HEK293 (cell line): Measurements from ENCODE around the gene PDE4D.

ENCODE experiments used
- CTCF ChIA-PET: fragments of 350-600 bp; formaldehyde crosslinking; extraction: SDS; loops from one replicate; lab custom pipeline; 2021; ENCODE audit warnings: antibody characterized with exemption; lab: Yijun Ruan, JAX
- POLR2A ChIA-PET: fragments of 300-600 bp; formaldehyde crosslinking; extraction: SDS; loops from one replicate; lab custom pipeline; 2020; ENCODE audit warnings: antibody characterized with exemption, inconsistent platforms; lab: Yijun Ruan, JAX
- H3K27ac ChIP-seq: fragments of 200-500 bp; sonication (Bioruptor generic); 2 replicates; pipeline ENCODE4 v1.5.1; 2014; ENCODE audit warnings: low read depth, low read length, control low read depth, inconsistent platforms; ENCODE audit errors: extremely low read depth
- H3K36me3 ChIP-seq, 2 experiments: fragments of 200-500 bp in 1 of 2; sonication (Bioruptor generic) in 1 of 2; 1 replicate in 1 of 2; 2 replicates in 1 of 2; pipeline ENCODE4 v1.5.1; 2014 to 2017; ENCODE audit warnings: inconsistent platforms in 2 of 2, low read length in 2 of 2; ENCODE audit not compliant: control insufficient read depth in 2 of 2, insufficient read depth in 1 of 2
- H3K4me1 ChIP-seq: fragments of 200-500 bp; sonication (Bioruptor generic); 2 replicates; pipeline ENCODE4 v1.5.1; 2014; ENCODE audit warnings: mild to moderate bottlenecking, low read length, inconsistent platforms; ENCODE audit not compliant: control insufficient read depth, insufficient read depth
- H3K4me3 ChIP-seq: 2 replicates; pipeline ENCODE4 v1.5.1; 2011; ENCODE audit warnings: low read depth, mild to moderate bottlenecking, control low read depth, low read length, moderate library complexity
- H3K9me3 ChIP-seq: fragments of 200-500 bp; sonication (Bioruptor generic); 2 replicates; pipeline ENCODE4 v1.5.1; 2014; ENCODE audit warnings: low read depth, low read length, inconsistent platforms; ENCODE audit not compliant: control insufficient read depth, insufficient read depth
- BCL11B ChIP-seq: fragments of 450-650 bp; formaldehyde crosslinking; IDR thresholded peaks from 2 replicates; pipeline ENCODE4 v1.5.1; 2016; ENCODE audit warnings: low read depth, missing biosample characterization, missing genetic modification characterization
- FEZF1 ChIP-seq: fragments of 450-650 bp; formaldehyde crosslinking; IDR thresholded peaks from 2 replicates; pipeline ENCODE4 v1.5.1; 2016; ENCODE audit warnings: missing biosample characterization, missing genetic modification characterization
- GFI1B ChIP-seq: fragments of 450-650 bp; formaldehyde crosslinking; IDR thresholded peaks from 2 replicates; pipeline ENCODE4 v1.5.1; 2016; ENCODE audit warnings: missing biosample characterization, missing genetic modification characterization
- KLF7 ChIP-seq: fragments of 450-650 bp; formaldehyde crosslinking; IDR thresholded peaks from 2 replicates; pipeline ENCODE4 v1.5.1; 2016; ENCODE audit warnings: missing biosample characterization, missing genetic modification characterization, borderline replicate concordance
- MYNN ChIP-seq: fragments of 450-650 bp; formaldehyde crosslinking; IDR thresholded peaks from 2 replicates; pipeline ENCODE4 v1.5.1; 2016; ENCODE audit warnings: missing biosample characterization, missing genetic modification characterization, borderline replicate concordance
- SP7 ChIP-seq: fragments of 450-650 bp; formaldehyde crosslinking; IDR thresholded peaks from 2 replicates; pipeline ENCODE4 v1.5.1; 2016; ENCODE audit warnings: missing biosample characterization, missing genetic modification characterization
- TRIM28 ChIP-seq: IDR thresholded peaks from 2 replicates; pipeline ENCODE4 v1.6.1; 2011; ENCODE audit warnings: low read length, control low read depth, borderline replicate concordance
- ZFP3 ChIP-seq: fragments of 450-650 bp; formaldehyde crosslinking; IDR thresholded peaks from 2 replicates; pipeline ENCODE4 v1.5.1; 2016; ENCODE audit warnings: low read depth, missing biosample characterization, missing genetic modification characterization
- ZNF112 ChIP-seq: fragments of 450-650 bp; formaldehyde crosslinking; IDR thresholded peaks from 2 replicates; pipeline ENCODE4 v1.5.0; 2017; ENCODE audit warnings: missing biosample characterization, missing genetic modification characterization
- ZNF132 ChIP-seq: fragments of 450-650 bp; formaldehyde crosslinking; IDR thresholded peaks from 2 replicates; pipeline ENCODE4 v1.5.1; 2017; ENCODE audit warnings: missing biosample characterization, missing genetic modification characterization, borderline replicate concordance
- ZNF155 ChIP-seq: fragments of 450-650 bp; formaldehyde crosslinking; IDR thresholded peaks from 2 replicates; pipeline ENCODE4 v1.5.1; 2016; ENCODE audit warnings: missing biosample characterization, missing genetic modification characterization
- ZNF174 ChIP-seq: fragments of 450-650 bp; formaldehyde crosslinking; IDR thresholded peaks from 2 replicates; pipeline ENCODE4 v1.5.0; 2017; ENCODE audit warnings: missing biosample characterization, mild to moderate bottlenecking, missing genetic modification characterization
- ZNF2 ChIP-seq: fragments of 450-650 bp; formaldehyde crosslinking; IDR thresholded peaks from 2 replicates; pipeline ENCODE4 v1.5.1; 2016; ENCODE audit warnings: missing biosample characterization, missing genetic modification characterization
- ZNF341 ChIP-seq: fragments of 450-650 bp; formaldehyde crosslinking; IDR thresholded peaks from 2 replicates; pipeline ENCODE4; 2016; ENCODE audit warnings: low read depth, missing biosample characterization, missing genetic modification characterization
- ZNF404 ChIP-seq: fragments of 450-650 bp; formaldehyde crosslinking; IDR thresholded peaks from 2 replicates; pipeline ENCODE4 v1.5.1; 2017; ENCODE audit warnings: missing biosample characterization, missing genetic modification characterization
- ZNF521 ChIP-seq: fragments of 450-650 bp; formaldehyde crosslinking; IDR thresholded peaks from 2 replicates; pipeline ENCODE4 v1.5.1; 2017; ENCODE audit warnings: missing biosample characterization, mild to moderate bottlenecking, missing genetic modification characterization
- ZNF558 ChIP-seq: fragments of 450-650 bp; formaldehyde crosslinking; IDR thresholded peaks from 2 replicates; pipeline ENCODE4 v1.5.1; 2016; ENCODE audit warnings: missing biosample characterization, missing genetic modification characterization
- ZNF571 ChIP-seq: fragments of 450-650 bp; formaldehyde crosslinking; IDR thresholded peaks from 2 replicates; pipeline ENCODE4 v1.5.0; 2017; ENCODE audit warnings: missing biosample characterization, missing genetic modification characterization
- ZNF600 ChIP-seq: fragments of 450-650 bp; formaldehyde crosslinking; IDR thresholded peaks from 2 replicates; pipeline ENCODE4 v1.5.1; 2016; ENCODE audit warnings: missing biosample characterization, missing genetic modification characterization
- ZNF623 ChIP-seq: fragments of 450-650 bp; formaldehyde crosslinking; IDR thresholded peaks from 2 replicates; pipeline ENCODE4 v1.5.1; 2016; ENCODE audit warnings: missing biosample characterization, missing genetic modification characterization
- ZNF629 ChIP-seq: fragments of 450-650 bp; formaldehyde crosslinking; IDR thresholded peaks from 2 replicates; pipeline ENCODE4 v1.5.1; 2017; ENCODE audit warnings: missing biosample characterization, missing genetic modification characterization
- ZNF747 ChIP-seq: fragments of 450-650 bp; formaldehyde crosslinking; IDR thresholded peaks from 2 replicates; pipeline ENCODE4 v1.5.1; 2016; ENCODE audit warnings: missing biosample characterization, missing genetic modification characterization
- ZNF792 ChIP-seq: fragments of 450-650 bp; formaldehyde crosslinking; IDR thresholded peaks from 2 replicates; pipeline ENCODE4 v1.5.1; 2016; ENCODE audit warnings: missing biosample characterization, missing genetic modification characterization
- ZSCAN16 ChIP-seq: fragments of 450-650 bp; formaldehyde crosslinking; IDR thresholded peaks from 2 replicates; pipeline ENCODE4 v1.5.1; 2016; ENCODE audit warnings: missing biosample characterization, missing genetic modification characterization
- TF ChIP-seq, protein P1 (sequence below): fragments of 450-650 bp; formaldehyde crosslinking; IDR thresholded peaks from 2 replicates; pipeline ENCODE4 v1.5.1; 2016; ENCODE audit warnings: missing biosample characterization, missing genetic modification characterization, low read depth
- TF ChIP-seq, protein P2 (sequence below): fragments of 450-650 bp; IDR thresholded peaks from 2 replicates; pipeline ENCODE4 v1.5.1; 2018; ENCODE audit warnings: missing biosample characterization, missing genetic modification characterization
- TF ChIP-seq, protein P3 (sequence below): fragments of 450-650 bp; formaldehyde crosslinking; IDR thresholded peaks from 2 replicates; pipeline ENCODE4 v1.5.1; 2017; ENCODE audit warnings: missing biosample characterization, missing genetic modification characterization
- TF ChIP-seq, protein P4 (sequence below): fragments of 450-650 bp; formaldehyde crosslinking; IDR thresholded peaks from 2 replicates; pipeline ENCODE4 v1.5.1; 2016; ENCODE audit warnings: missing biosample characterization, missing genetic modification characterization
- TF ChIP-seq, protein P5 (sequence below): fragments of 450-650 bp; formaldehyde crosslinking; IDR thresholded peaks from 2 replicates; pipeline ENCODE4 v1.5.1; 2017; ENCODE audit warnings: missing biosample characterization, missing genetic modification characterization

PDE4D gene

DNA sequence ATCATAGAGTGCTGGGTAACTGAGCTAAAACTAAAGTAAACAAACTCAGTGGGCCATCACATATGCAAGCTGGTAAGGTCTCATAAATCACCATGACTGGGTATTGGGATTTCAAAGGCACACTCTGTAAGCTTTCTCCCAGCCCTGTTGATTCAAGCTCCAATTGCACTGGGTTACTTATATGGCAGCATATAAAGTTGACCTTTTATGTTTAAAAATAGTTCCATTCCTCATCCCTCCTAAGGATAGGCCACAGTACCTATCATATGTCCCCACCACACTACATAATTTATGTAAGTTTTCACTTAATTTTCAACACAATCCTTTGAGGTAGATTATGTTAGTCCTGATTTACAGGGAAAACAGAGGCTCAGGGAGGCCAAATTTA lies 872.2 kb downstream of the PDE4D start (continued):
- TF ChIP-seq, protein P1, sequence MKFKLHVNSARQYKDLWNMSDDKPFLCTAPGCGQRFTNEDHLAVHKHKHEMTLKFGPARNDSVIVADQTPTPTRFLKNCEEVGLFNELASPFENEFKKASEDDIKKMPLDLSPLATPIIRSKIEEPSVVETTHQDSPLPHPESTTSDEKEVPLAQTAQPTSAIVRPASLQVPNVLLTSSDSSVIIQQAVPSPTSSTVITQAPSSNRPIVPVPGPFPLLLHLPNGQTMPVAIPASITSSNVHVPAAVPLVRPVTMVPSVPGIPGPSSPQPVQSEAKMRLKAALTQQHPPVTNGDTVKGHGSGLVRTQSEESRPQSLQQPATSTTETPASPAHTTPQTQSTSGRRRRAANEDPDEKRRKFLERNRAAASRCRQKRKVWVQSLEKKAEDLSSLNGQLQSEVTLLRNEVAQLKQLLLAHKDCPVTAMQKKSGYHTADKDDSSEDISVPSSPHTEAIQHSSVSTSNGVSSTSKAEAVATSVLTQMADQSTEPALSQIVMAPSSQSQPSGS (tag by site-specific recombination), result 0 out of 2 replicates have a peak, but pooled peaks have one; percentile 35
- no peak for TF ChIP-seq BCL11B (tag by site-specific recombination)
- 0 out of 2 replicates have a peak, but pooled peaks have one; percentile 34 for TF ChIP-seq ZNF341 (tag by site-specific recombination)
- TF ChIP-seq GFI1B (tag by site-specific recombination), result peak; percentile 85
- TF ChIP-seq ZNF747 (tag by site-specific recombination), result no peak
- TF ChIP-seq SP7 (tag by site-specific recombination), result peak; percentile 89
- no peak for TF ChIP-seq ZNF623 (tag by site-specific recombination)
- no peak for TF ChIP-seq ZSCAN16 (tag by site-specific recombination)
- peak; percentile 26; the same call in 1 of the 2 replicates for TF ChIP-seq KLF7 (tag by site-specific recombination)
- peak; percentile 73; the same call in 1 of the 2 replicates for TF ChIP-seq MYNN (tag by site-specific recombination)
- TF ChIP-seq ZNF112 (tag by site-specific recombination), result no peak
- no peak for TF ChIP-seq ZNF174
- no peak for TF ChIP-seq ZFP3 (tag by site-specific recombination)
- no peak for TF ChIP-seq ZNF155 (tag by site-specific recombination)
- no peak for TF ChIP-seq ZNF792 (tag by site-specific recombination)
- TF ChIP-seq, protein P2, sequence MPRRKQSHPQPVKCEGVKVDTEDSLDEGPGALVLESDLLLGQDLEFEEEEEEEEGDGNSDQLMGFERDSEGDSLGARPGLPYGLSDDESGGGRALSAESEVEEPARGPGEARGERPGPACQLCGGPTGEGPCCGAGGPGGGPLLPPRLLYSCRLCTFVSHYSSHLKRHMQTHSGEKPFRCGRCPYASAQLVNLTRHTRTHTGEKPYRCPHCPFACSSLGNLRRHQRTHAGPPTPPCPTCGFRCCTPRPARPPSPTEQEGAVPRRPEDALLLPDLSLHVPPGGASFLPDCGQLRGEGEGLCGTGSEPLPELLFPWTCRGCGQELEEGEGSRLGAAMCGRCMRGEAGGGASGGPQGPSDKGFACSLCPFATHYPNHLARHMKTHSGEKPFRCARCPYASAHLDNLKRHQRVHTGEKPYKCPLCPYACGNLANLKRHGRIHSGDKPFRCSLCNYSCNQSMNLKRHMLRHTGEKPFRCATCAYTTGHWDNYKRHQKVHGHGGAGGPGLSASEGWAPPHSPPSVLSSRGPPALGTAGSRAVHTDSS (tag by site-specific recombination), result peak; percentile 18; the same call in 1 of the 2 replicates
- no peak for TF ChIP-seq ZNF571 (tag by site-specific recombination)
- TF ChIP-seq ZNF132 (tag by site-specific recombination), result no peak
- no peak for TF ChIP-seq ZNF558 (tag by site-specific recombination)
- TF ChIP-seq, all 188 proteins: peak for 61

DNA sequence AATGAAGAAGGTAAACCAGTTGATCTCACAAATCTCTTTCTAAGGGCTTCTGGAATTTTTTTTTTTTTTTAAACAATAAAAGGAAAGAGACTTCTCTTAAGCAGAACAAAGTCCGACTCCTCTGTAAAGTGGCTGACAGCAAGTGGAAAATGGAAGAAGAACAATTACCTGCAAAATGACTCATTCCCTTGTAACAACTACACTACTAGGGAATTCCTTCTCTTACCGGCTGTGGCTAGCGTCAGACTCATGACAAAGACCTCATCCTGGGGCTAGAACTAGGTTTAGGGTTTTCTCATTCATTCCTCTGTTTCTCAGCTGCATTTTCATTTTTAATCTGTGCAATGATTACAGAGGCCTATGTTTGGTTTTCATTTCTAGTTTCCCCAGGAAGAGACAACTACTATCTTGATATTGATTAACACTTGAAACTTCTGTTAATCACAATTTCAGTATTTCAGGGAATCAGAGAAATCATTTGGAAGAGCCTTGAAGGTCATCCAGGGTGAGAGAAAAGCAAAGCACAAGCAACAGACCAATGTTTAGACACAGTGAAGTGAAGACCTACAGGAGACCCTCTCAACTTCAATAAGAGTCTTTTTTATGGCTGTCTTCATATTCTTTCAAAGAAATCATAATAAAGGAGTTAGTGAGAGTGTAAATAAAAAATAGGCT lies 872.8 kb downstream of the PDE4D start:
- Histone ChIP-seq H3K4me3 (no peak overlapping the region), H3K4me1 (peaks cover 28% of the 10 kb centered on the region), H3K36me3 (no peaks in the 10 kb centered on the region), H3K9me3 (no peaks in the 10 kb centered on the region), H3K27ac (peak overlapping the region; percentile 86)
- POLR2A ChIA-PET, result no interaction called here
- TF ChIP-seq ZNF629 (tag by site-specific recombination), result peak; percentile 16; the same call in 1 of the 2 replicates
- TF ChIP-seq ZNF558 (tag by site-specific recombination), result no peak
- no peak for TF ChIP-seq ZNF404 (tag by site-specific recombination)
- 0 out of 2 replicates have a peak, but pooled peaks have one; percentile 9 for TF ChIP-seq ZNF2 (tag by site-specific recombination)
- TF ChIP-seq ZNF341 (tag by site-specific recombination), result peak; percentile 59; the same call in 1 of the 2 replicates
- peak; percentile 84 for TF ChIP-seq ZNF600 (tag by site-specific recombination)
- TF ChIP-seq, protein P3, sequence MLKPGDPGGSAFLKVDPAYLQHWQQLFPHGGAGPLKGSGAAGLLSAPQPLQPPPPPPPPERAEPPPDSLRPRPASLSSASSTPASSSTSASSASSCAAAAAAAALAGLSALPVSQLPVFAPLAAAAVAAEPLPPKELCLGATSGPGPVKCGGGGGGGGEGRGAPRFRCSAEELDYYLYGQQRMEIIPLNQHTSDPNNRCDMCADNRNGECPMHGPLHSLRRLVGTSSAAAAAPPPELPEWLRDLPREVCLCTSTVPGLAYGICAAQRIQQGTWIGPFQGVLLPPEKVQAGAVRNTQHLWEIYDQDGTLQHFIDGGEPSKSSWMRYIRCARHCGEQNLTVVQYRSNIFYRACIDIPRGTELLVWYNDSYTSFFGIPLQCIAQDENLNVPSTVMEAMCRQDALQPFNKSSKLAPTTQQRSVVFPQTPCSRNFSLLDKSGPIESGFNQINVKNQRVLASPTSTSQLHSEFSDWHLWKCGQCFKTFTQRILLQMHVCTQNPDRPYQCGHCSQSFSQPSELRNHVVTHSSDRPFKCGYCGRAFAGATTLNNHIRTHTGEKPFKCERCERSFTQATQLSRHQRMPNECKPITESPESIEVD, result peak; percentile 1
- TF ChIP-seq TRIM28, result peak; percentile 82
- TF ChIP-seq, protein P4, sequence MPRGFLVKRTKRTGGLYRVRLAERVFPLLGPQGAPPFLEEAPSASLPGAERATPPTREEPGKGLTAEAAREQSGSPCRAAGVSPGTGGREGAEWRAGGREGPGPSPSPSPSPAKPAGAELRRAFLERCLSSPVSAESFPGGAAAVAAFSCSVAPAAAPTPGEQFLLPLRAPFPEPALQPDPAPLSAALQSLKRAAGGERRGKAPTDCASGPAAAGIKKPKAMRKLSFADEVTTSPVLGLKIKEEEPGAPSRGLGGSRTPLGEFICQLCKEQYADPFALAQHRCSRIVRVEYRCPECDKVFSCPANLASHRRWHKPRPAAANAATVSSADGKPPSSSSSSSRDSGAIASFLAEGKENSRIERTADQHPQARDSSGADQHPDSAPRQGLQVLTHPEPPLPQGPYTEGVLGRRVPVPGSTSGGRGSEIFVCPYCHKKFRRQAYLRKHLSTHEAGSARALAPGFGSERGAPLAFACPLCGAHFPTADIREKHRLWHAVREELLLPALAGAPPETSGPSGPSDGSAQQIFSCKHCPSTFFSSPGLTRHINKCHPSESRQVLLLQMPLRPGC, result peak; percentile 45; the same call in 1 of the 2 replicates
- peak; percentile 58 for TF ChIP-seq FEZF1 (tag by site-specific recombination)
- TF ChIP-seq, protein P5, sequence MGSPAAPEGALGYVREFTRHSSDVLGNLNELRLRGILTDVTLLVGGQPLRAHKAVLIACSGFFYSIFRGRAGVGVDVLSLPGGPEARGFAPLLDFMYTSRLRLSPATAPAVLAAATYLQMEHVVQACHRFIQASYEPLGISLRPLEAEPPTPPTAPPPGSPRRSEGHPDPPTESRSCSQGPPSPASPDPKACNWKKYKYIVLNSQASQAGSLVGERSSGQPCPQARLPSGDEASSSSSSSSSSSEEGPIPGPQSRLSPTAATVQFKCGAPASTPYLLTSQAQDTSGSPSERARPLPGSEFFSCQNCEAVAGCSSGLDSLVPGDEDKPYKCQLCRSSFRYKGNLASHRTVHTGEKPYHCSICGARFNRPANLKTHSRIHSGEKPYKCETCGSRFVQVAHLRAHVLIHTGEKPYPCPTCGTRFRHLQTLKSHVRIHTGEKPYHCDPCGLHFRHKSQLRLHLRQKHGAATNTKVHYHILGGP, result 0 out of 2 replicates have a peak, but pooled peaks have one; percentile 94
- no peak for TF ChIP-seq ZNF521 (tag by site-specific recombination)
- CTCF ChIA-PET, result interaction anchor here (0.7 to 1.4 kb wide), 3 partner anchors 129 to 331 kb away, joined by 3 to 5 read pairs (median 4); no protein-coding TSS in a partner anchor
